Measurements from ENCODE around the gene TXLNA.

The TXLNA gene

DNA sequence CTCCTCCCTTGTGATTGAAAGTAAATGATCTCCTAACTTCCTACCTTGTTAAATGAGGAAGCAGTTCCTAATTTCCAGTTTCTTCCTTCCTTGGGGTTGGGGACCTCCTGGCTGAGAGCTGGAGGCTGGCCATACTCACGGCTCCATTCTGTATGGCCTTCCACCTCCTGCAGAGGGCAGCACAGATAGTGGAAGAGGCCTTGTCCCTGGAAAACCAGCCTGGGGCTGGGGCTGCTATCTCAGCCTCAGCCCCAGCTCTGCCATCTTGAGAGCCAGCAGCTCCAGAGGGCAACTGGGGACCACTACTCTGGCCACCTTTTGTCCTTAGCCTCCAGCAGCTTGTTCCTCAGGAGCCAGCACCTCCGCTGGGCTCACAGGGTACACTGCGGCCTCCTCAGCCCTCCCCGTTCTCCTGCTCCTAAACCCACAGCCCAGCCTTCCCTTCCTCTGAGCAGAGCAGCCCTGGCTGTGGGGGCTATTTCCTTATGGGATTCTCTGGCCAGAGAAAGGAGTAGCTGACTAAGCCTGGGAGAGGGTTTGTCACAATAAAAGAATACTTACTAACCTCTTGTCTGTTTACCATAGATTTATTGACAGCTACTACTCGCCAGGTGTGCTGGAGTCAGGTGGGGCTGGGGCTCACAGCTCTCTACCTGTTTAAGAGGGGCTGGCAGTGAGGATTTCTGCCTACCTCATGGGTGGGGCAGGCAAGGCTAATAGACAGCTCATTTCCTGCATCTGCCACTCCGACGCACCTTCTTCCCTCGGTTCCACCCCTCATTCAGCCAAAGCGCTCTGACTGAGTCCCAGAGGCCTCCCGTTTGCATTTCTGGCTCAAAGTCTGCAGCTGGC, 36.4 kb downstream of the TXLNA start:
- peak; percentile 47 for DNase-seq

DNA sequence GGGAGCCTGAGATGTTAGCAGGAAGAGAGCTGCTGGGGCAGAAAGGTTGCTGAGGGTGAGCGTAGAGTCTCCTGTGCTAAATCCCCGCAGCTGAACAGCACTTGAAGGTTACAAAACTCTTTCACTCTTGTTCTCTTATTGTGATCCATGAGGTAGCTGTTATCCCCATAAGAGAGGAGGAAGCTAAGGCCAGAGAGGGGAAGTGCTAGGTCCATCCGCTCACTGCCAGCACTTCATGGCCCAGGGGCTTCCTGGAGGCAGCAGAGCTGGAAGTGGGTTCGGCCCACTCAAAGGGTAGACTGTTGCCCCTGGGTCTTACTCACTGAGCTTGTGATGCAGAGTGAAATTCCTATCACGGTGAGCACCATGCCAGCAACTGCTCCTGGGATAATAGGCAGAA, 37.1 kb downstream of the TXLNA start:
- DNase-seq, result no peak

DNA sequence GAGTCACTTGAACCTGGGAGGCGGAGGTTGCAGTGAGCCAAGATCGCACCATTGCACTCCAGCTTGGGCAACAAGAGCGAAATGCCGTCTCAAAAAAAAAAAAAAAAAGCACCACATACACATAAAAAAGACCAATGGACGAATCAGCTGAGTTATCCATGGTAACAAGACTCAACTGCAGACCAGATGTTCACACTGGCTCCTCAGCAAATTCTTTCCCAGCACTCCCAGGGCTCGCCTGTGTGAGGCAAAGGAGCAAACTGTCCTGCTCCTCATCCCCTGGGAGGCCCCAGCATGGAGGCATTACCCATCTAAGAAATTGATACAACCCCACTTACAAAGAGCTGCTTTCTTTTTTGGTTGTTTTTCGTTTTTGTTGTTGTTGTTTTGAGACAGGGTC, 39.5 kb downstream of the TXLNA start:
- DNase-seq, result no peak

DNA sequence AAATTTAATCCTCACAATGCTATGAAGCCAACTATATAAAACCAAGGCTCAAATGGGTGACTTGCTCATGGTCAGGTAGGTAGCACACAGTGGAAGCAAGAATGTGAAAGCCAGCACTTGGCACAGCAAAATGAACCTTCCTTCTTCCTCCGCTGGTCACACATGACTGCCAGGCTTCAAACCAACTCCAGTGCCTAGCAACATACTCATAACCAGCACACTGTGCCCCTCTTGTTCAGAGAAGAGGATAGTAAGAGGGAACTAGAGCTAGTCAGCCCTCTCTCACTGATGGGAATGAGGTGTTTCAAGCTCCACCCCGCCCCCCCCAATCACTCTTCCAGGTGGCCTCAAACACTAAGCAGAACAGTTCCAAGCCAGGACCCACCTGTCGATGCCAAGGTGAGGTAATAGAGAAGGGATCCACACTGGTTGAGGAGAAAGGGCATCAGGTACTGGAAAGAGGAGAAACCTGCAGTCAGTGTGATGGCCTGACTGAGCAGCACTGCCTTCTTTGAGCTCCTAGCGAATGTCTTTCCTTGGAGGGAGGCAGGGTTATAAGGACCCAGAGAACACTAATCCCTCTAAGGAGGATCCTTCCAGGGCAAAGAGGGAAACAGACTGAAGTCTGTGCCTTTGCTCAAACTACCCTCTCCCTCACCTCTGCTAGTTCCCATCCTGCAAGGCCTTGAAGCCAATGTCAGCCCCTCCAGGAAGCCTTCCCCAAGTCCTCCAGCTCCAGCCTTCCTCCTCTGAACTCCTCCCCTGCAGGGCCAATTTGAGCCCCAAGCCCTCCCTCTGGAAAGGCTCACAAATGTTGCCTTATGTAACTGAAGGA, 41.5 kb downstream of the TXLNA start:
- DNase-seq, result no peak

DNA sequence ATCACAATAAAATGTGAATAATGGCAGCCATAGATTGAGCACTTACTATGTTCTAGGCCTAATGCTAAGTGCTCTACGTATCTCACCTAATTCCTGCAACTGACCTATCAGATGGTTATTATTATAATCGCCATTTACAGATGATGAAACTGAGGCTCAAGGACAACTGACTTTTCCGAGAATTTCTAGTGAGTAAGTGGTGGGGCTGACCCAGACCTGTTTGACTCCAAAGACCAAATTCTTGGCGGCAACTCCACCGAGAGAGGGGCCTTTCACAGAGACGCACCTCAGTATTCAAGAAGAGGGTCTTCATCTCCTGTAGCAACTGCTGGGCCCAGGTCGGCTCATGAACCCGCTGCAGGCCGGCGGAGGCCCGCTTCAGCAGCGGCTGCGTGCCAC, 42.1 kb downstream of the TXLNA start:
- no peak for DNase-seq

DNA sequence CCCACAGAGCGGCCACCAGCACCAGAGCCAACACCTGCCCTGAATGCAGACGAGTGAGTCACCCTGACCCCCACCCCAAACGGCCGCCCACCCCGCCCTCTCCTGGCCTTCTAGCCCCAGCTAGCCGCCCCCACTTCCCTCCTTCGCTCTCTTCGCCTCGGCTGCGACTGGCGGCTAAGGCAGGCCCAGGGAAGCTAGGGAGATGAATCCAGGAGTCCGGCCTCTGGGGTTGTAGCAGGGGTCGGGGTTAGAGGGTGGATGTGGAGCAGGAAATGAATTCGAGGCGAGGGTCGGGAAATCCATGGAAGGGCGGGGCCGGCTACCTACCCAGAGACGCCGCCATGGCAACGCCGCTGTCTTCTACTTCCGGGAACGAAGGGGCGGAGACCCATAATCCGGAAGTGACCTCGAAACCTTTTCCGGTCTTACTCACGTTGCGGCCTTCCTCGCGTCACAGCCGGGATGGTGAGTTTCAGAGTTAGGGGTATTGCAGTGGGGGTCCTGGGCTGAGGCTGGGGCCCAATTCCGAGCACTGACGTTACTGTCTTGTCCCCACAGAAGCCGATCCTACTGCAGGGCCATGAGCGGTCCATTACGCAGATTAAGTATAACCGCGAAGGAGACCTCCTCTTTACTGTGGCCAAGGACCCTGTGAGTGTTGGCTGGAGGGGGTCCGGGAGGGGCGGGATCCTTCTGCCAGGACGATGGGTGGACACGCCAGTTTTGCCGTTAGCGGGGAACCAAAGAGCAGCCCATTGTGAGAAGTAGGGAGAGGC, 42.7 kb downstream of the TXLNA start, which contains the start of the genes EIF3I and TMEM234:
Gene EIF3I, plus strand, starts transcription at position 428 of the 776 bp plus-strand sequence. Its CDS starts 35 bp downstream, at position 463.
Gene TMEM234, minus strand, starts transcription at position 374 of the 776 bp plus-strand sequence. Its CDS starts 31 bp downstream, at position 343.
- peak; percentile 92 for DNase-seq

DNA sequence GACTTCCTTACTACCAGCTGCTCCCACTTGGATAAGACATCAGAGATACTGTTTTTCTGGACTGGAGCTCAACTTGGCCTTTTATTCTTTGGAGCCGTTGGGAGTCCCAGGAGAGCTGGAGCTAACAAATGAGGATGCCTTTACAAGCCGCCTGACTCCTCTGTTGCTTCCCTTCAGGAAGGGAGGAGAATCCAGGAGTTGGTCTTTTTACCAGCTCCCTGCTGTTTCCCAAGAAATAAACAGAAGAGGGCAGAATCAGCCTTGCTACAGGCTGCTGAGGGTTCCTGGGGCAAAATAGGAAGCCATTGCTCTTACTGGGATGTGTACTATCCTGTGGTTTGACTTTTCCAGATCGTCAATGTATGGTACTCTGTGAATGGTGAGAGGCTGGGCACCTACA, 44.2 kb downstream of the TXLNA start:
- DNase-seq, result no peak

DNA sequence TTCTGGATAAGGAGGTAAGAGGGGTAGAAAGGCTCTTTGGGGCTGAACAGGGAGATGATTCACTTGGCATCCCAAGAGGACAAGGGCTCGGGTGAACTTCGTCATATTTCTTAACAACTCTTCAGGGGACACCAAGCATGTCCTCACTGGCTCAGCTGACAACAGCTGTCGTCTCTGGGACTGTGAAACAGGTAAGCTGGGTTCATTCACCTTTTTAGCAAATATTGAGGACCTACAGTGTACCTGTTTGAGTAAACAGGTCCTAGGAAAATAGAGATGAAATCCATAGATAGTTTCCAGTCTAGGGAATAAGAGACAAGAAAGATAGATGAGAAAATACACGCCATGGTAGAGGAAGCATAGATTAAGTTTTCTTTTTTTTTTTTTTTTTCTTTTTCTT, 44.8 kb downstream of the TXLNA start:
- DNase-seq, result no peak

DNA sequence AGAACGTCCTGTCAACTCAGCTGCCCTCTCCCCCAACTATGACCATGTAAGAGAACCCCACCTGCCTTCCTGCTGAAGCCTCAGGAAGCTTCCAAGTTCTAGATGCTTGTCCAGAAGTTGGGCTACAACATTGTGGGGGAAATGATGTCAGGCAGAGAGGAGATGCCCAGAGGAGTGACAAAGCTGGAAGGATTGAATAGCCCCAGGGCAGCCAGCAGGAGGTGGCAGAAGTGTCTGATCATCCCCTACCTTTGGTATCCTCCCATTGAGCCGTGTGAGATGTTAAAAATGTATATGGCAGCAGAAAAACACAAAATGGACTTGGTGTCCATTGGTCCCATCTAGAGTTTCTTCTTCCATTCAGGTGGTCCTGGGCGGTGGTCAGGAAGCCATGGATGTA, 49.3 kb downstream of the TXLNA start:
- no peak for DNase-seq

DNA sequence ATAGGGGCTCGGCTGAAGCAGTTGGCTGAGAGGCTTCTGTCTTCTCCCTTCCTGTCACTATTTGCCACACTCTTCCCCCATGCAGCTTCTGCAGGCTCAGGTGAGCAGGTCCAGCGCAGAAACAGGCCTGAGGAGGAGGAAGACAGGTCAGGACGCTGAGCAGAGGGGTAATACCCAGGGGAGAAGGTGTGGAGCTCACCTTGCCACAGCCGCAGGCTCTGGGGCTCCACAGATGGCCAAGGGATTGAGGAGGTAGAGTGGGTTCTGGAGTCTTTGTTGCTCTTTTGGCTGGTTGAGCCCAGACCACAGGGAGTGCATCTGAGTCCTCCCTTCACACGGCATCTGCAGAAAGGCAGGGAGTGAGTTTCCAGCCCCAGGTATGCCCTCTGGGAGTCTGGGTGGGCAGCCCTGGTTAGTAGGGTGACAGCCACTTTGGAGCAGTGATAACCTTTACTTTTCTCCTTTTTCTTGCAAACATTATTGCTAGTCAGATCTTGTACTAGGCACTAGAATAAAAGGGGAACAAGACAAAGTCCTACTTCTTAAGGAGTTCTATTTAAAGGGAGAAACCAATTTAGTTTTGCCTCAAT, 52.5 kb downstream of the TXLNA start:
- no peak for DNase-seq

DNA sequence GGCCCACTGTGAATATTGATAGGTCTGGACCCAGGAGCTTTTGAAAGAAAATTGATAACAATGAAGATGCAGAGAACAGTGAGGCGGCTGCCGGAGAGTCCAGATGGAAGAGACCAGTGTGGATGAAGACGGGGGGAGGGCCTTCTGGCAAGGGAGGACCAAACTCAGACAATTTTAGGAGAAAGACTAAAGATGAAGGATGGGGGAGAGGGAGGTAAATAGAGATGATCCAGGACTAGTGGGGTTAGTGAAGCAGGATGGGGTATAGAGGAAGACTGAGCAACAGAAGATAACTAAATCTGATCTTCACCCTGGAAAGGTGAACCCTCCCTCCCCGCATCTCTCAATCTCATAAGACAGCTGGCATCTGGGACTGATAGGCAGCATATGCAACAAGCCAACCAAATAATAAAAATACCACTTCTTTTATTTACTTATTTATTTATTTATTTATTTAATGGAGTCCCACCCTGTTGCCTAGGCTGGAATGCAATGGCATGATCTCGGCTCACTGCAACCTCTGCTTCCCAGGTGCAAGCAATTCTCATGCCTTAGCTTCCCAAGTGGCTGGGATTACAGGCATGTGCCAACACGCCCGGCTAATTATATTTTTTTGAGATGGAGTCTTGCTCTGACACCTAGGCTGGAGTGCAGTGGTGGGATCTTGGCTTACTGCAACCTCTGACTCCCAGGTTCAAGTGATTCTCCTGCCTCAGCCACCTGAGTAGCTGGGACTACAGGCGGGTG, 53.3 kb downstream of the TXLNA start:
- no peak for DNase-seq

DNA sequence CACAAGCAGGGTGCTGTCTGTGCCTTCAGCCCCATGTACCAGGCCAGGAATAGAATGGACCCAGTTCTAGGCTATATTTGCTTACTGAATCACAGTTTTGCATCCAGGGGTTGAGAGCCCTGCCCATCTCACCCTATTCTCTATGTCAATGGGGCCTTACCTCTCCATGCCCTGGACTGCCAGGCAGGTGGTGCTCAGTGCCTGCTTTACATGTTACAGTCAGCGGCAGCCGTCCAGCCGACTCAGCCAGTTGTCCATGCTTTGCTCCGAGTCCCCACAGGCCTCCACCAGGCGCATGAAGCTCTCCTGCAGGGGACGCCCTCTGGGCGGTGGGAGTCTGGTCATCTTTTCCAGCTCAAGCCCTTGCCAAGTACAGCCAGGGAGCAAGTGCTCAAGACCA, 55.3 kb downstream of the TXLNA start:
- no peak for DNase-seq

DNA sequence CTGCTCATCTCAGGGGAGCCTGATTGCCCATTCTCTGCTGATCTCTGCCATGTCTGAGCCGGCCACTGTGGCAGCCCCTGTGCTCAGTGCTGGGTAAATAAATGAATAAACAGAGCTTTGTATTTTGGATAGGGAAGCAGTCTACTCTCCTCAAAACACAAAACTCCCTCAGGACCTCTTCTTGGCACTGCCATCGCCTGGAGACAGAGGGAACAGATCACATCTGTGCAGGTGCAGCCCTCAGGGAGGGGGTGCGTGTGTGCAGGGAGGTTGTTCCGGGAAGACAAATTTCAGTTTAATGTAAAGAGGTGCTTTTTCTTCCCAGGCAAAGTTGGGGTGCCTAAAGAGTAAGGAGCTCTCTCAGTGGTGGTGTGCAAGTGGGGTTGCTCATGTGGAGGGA, 59.9 kb downstream of the TXLNA start:
- peak; percentile 38 for DNase-seq

DNA sequence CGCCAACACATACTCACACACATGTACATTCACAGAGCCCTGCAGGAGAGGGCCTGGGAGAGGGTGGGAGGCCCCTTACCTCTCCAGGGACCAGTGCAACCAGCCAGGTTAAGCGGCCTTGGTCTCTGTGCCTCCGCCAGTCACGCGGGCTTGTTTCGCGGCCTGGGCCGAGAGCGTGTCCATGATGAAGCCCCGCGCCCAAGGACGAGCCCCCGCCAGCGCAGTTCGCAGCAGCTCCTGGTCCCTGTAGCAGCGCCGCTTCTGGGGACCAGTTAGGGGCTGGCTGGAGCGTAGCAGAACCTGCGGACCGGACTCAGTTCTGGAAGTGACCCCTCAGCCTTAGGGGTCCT, 60.3 kb downstream of the TXLNA start:
- DNase-seq, result peak; percentile 52

DNA sequence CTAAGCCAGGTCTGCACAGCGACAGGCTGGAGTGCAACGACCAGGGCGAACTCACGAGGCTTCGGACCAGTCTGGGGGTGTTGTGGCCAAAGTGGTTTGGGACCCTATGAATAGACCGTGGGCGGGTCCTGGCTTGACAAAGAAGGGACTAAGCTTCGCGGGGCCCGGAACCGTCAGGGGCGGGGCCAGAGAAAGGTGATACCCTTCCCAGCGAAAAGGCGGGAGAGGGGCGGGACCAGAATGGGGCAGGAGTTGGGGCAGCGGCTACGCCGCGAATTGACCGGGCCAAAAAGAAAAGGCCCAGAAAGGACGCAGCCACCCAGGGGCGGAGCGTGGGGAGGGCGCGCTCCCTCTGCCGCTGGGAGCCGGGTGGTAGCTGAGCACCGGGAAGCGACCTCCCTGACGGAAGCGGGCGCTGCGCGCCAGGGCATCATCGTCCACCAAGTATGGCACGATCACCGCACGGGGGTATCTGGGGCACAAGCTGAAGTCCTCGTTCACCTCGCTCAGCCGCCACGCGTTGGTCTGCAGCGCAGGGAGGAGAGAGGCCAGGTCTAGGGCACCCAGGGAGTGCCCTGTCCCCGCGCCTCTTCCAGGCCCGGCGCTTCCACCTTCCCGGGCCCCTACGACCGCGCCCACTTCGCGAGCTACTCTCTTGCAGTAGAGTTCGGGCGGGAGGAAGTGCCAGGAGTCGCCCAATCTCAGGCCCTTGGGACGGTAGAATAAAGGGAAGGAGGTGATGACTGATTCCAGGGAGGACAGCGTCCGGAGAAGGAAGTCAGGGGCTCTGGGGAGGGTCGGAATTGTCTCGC, 60.9 kb downstream of the TXLNA start:
- DNase-seq, result peak; percentile 75

DNA sequence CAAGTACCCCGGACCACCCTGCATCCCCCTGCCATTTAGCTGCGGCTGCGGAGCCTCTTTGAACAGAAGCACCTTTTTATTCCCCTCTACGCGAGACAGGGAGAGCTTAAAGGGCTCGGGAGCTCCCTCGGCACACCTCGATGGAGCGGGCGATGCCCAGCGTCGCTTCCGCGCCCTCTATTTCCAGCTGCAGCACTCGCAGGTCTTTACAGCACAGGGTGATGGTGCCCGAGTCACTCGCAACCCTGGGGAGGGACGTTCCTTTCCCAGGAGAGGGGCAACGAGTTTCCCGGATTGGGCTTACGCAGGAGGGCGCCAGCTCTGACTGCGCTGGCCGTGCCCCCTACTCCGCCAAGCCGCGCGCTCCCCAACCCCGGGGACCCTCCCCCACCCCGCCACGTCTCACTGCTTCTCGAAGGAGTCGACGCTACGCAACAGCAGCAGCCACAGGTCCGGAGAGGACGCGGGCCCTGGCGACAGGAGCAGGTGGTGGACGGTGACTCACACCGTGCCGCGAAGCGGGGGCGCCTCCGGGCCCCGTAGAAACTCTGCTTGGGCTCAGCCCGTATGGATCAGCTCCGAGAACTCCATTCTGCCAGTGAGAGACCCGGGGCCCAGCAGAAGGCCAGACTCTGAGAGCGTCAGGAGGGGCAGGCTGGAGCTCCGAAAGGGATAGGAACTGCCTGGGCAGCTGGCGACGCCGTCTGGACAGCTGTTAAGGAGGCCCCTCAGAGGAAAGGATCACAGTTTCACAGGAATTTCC, 61.7 kb downstream of the TXLNA start:
- DNase-seq, result peak; percentile 67

DNA sequence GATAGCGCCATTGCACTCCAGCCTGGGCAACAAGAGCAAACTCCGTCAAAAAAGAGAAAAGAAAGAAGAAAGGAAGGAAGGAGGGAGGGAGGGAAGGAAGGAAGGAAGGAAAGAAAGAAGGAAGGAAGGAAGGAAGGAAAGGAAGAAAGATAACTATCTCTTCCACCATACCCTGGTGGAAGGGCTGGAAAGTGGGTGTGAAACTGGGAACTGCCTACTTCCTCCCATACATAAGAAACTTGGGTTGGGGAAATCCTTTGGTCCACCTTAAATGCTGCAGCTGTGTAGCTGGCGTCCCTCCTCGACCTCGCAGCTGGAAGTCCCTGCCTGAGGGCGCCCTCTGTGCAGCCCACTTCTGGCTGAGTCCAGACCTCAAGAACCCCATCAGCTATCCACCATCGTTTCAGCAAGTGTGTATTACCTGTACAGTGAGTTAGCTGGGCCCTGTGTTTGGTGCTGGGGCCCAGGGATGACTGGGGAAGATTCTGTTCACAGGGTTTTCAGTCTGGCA, 62.9 kb downstream of the TXLNA start:
- no peak for DNase-seq

DNA sequence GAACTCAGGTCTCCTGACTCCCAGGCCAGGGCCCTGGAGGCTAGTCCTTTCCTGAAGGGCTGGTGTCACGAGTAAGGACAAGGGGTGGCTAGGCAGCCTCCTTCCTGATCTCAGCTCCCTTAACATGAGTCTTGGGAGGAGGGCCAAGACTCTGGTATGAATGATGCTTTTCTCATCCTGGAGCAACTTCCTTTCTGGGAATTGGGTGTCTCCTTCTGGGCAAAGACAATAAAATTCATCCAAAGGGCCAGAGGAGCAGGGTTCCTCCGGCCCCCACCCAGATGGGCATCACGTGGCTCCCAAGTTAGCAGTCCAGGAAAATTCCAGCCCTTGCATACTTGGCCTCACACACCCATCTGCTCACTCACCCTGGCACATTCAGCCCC, 67.4 kb downstream of the TXLNA start, which contains the start of gene FAM167B:
Gene FAM167B, plus strand, starts transcription at position 335 of the 386 bp plus-strand sequence. CDS start 200 bp downstream, outside the sequence.
- DNase-seq, result no peak

DNA sequence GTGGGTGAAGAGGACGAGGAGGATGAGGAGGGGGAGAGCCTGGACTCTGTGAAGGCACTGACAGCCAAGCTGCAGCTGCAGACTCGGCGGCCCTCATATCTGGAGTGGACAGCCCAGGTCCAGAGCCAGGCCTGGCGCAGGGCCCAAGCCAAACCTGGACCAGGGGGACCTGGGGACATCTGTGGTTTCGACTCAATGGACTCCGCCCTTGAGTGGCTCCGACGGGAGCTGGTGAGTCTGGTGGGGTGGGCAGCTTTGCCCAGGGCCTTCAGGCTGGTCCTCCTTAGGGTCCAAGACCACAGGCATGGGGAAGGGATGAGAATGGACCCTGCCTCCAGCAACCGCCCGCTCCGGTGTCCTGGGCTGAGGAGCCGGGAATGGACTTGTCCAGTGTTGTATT, 68.0 kb downstream of the TXLNA start:
- DNase-seq, result no peak

Measured in COR-L47 (cell line).